A549 (cell line): ENCODE measurements around the gene SEMA6B. TPM values are rescaled to one million over a fixed set of nuclear protein-coding genes. Genes with fewer than 3 reads are reported as not detected.

Source experiments
- ATAC-seq, 2 experiments: fragments of 200-7000 bp in 1 of 2; fragments of >200 bp in 1 of 2; cut with Nextera tagmentation in 1 of 2; cut with Tn5 transposase in 1 of 2; 3 replicates each; pipeline versions ENCODE4 v1.8.0 to v1.9.1; 2018 to 2020; ENCODE audit warnings: mild to moderate bottlenecking in 1 of 2, moderate library complexity in 1 of 2
- CTCF ChIA-PET: fragments of 300-600 bp; sonication (Branson Sonifier 250); formaldehyde crosslinking; extraction: SDS; loops from one replicate; lab custom pipeline; 2021; ENCODE audit warnings: antibody characterized with exemption, inconsistent platforms; lab: Yijun Ruan, JAX
- POLR2A ChIA-PET: fragments of 350-600 bp; formaldehyde crosslinking; extraction: SDS; loops from one replicate; lab custom pipeline; 2021; ENCODE audit warnings: antibody characterized with exemption, inconsistent platforms; lab: Yijun Ruan, JAX
- DNase-seq, 2 experiments: peaks; one replicate each; pipeline versions ENCODE4 v3.0.0 to v3.0.0-alpha.2; 2011 to 2016; ENCODE audit warnings: low read depth in 1 of 2, low spot score in 1 of 2
- FAIRE-seq: peaks from 2 replicates; lab custom pipeline; 2011; peaks lifted over from hg19 to GRCh38; lab: Jason Lieb, UNC
- H3K27ac ChIP-seq, 2 experiments: fragments of >200 bp; sonication (Bioruptor Twin); formaldehyde crosslinking; 3 replicates each; pipeline ENCODE4 v1.5.1; 2016 to 2017
- H3K4me1 ChIP-seq: fragments of >200 bp; sonication (Bioruptor Twin); formaldehyde crosslinking; 3 replicates; pipeline ENCODE4 v1.6.1; 2016
- H3K4me2 ChIP-seq: fragments of >200 bp; sonication (Bioruptor Twin); formaldehyde crosslinking; 3 replicates; pipeline ENCODE4 v1.6.1; 2016
- H3K4me3 ChIP-seq: fragments of >200 bp; sonication (Bioruptor Twin); formaldehyde crosslinking; 3 replicates; pipeline ENCODE4 v1.5.1; 2016
- H3K9me3 ChIP-seq: fragments of >200 bp; sonication (Bioruptor Twin); formaldehyde crosslinking; 3 replicates; pipeline ENCODE4 v1.6.1; 2016
- ATOH8 ChIP-seq: fragments of 250-450 bp; sonication (Bioruptor Pico); IDR thresholded peaks from 2 replicates; pipeline ENCODE4 v1.5.0; 2020; ENCODE audit warnings: low read depth, mild to moderate bottlenecking, moderate library complexity
- CBX2 ChIP-seq: fragments of 200-600 bp; sonication (generic); IDR thresholded peaks from 2 replicates; pipeline ENCODE4 v1.6.1; 2016; ENCODE audit warnings: low read depth, mild to moderate bottlenecking, borderline replicate concordance
- CHD2 ChIP-seq: fragments of 150-350 bp; IDR thresholded peaks from 2 replicates; pipeline ENCODE4 v1.6.1; 2014; ENCODE audit warnings: low read length; ENCODE audit not compliant: partially characterized antibody
- CHD4 ChIP-seq: fragments of 200-600 bp; sonication (generic); IDR thresholded peaks from 2 replicates; pipeline ENCODE4 v1.6.1; 2016; ENCODE audit warnings: antibody characterized with exemption, mild to moderate bottlenecking, borderline replicate concordance
- EHMT2 ChIP-seq: fragments of 200-600 bp; sonication (generic); IDR thresholded peaks from 2 replicates; pipeline ENCODE4 v1.6.1; 2016; ENCODE audit warnings: antibody characterized with exemption, low read depth, mild to moderate bottlenecking, moderate library complexity
- EP300 ChIP-seq, 2 experiments: fragments of >200 bp; sonication (Bioruptor Twin); formaldehyde crosslinking; IDR thresholded peaks; 2 replicates in 1 of 2; 3 replicates in 1 of 2; pipeline ENCODE4 v1.6.1; 2016 to 2017
- FOXS1 ChIP-seq: fragments of 250-450 bp; sonication (Bioruptor Pico); IDR thresholded peaks from 2 replicates; pipeline ENCODE4 v1.5.0; 2020; ENCODE audit warnings: mild to moderate bottlenecking, moderate library complexity
- HDAC2 ChIP-seq: fragments of 200-600 bp; sonication (generic); IDR thresholded peaks from 2 replicates; pipeline ENCODE4 v1.6.1; 2016
- HES2 ChIP-seq: fragments of >200 bp; sonication (Bioruptor Twin); formaldehyde crosslinking; IDR thresholded peaks from 2 replicates; pipeline ENCODE4 v1.6.1; 2016
- HOXA7 ChIP-seq: fragments of 250-450 bp; sonication (Bioruptor Pico); IDR thresholded peaks from 2 replicates; pipeline ENCODE4 v1.5.0; 2020; ENCODE audit warnings: mild to moderate bottlenecking, moderate library complexity
- HOXB5 ChIP-seq: fragments of 250-450 bp; sonication (Bioruptor Pico); IDR thresholded peaks from 2 replicates; pipeline ENCODE4 v1.5.0; 2020; ENCODE audit warnings: mild to moderate bottlenecking, moderate library complexity
- JUN ChIP-seq, 2 experiments: fragments of >200 bp; sonication (Bioruptor Twin); formaldehyde crosslinking; IDR thresholded peaks; 2 replicates in 1 of 2; 3 replicates in 1 of 2; pipeline ENCODE4 v1.6.1; 2016 to 2017
- KDM1A ChIP-seq: fragments of 200-600 bp; sonication (generic); IDR thresholded peaks from 2 replicates; pipeline ENCODE4 v1.6.1; 2016; ENCODE audit warnings: low read depth, mild to moderate bottlenecking
- KDM5A ChIP-seq: fragments of 200-600 bp; sonication (generic); IDR thresholded peaks from 2 replicates; pipeline ENCODE4 v1.6.1; 2016; ENCODE audit warnings: antibody characterized with exemption, mild to moderate bottlenecking
- MAFK ChIP-seq: fragments of 450-650 bp; IDR thresholded peaks from 2 replicates; pipeline ENCODE4 v1.6.1; 2014; ENCODE audit not compliant: partially characterized antibody
- MAZ ChIP-seq: fragments of 150-350 bp; IDR thresholded peaks from 2 replicates; pipeline ENCODE4 v1.6.1; 2014; ENCODE audit warnings: antibody characterized with exemption, low read depth, low read length, borderline replicate concordance
- NPAS2 ChIP-seq: fragments of 250-450 bp; sonication (Bioruptor Pico); IDR thresholded peaks from 2 replicates; pipeline ENCODE4 v1.8.0; 2022; ENCODE audit warnings: mild to moderate bottlenecking, moderate library complexity, borderline replicate concordance
- NR3C1 ChIP-seq: fragments of >200 bp; sonication (Bioruptor Twin); formaldehyde crosslinking; IDR thresholded peaks from 3 replicates; pipeline ENCODE4 v1.6.1; 2017
- PBX3 ChIP-seq: IDR thresholded peaks from 2 replicates; pipeline ENCODE4 v1.6.1; 2012
- POLR2A ChIP-seq: IDR thresholded peaks from 2 replicates; pipeline ENCODE4 v1.6.1; 2012; ENCODE audit warnings: mild to moderate bottlenecking, low read length
- POLR2AphosphoS2 ChIP-seq: conservative IDR thresholded peaks from 2 replicates; pipeline ENCODE4 v1.6.1; 2012; ENCODE audit warnings: low read length, improper control_type of control experiment, inconsistent platforms
- RARB ChIP-seq: fragments of 250-450 bp; sonication (Bioruptor Pico); IDR thresholded peaks from 2 replicates; pipeline ENCODE4 v1.8.0; 2021; ENCODE audit warnings: mild to moderate bottlenecking, moderate library complexity
- RCOR1 ChIP-seq: fragments of 150-350 bp; IDR thresholded peaks from 2 replicates; pipeline ENCODE4 v1.6.1; 2014; ENCODE audit warnings: antibody characterized with exemption, low read length, low read depth
- RNF2 ChIP-seq: fragments of 200-600 bp; sonication (generic); IDR thresholded peaks from 2 replicates; pipeline ENCODE4 v1.6.1; 2016; ENCODE audit warnings: low read depth, mild to moderate bottlenecking, antibody characterized with exemption, moderate library complexity, borderline replicate concordance
- SMC3 ChIP-seq: fragments of >200 bp; sonication (Bioruptor Twin); formaldehyde crosslinking; IDR thresholded peaks from 3 replicates; pipeline ENCODE4 v1.6.1; 2018; ENCODE audit warnings: inconsistent platforms
- TFCP2L1 ChIP-seq: fragments of 250-450 bp; sonication (Bioruptor Pico); IDR thresholded peaks from 2 replicates; pipeline ENCODE4 v1.5.0; 2021; ENCODE audit warnings: mild to moderate bottlenecking
- USF2 ChIP-seq: fragments of 450-650 bp; IDR thresholded peaks from 2 replicates; pipeline ENCODE4 v1.6.1; 2014; ENCODE audit warnings: antibody characterized with exemption
- WGBS: methylation state at CpG from one replicate; pipeline ENCODE4 v1.1.6; 2017; ENCODE audit errors: missing lambda C conversion rate; 5-methylcytosine and 5-hydroxymethylcytosine counted together
- polyA plus RNA-seq, 4 experiments: library from polyadenylated mRNA; depleted of rRNA in 3 of 4; stranded (reverse); fragments of >200 nt; fragmentation: RNase III in 1 of 4; extraction: RNeasy Plus Mini Kit Qiagen cat#74134 plus additional on column Dnase treatment in 1 of 4; gene quantifications; 2 replicates in 3 of 4; 3 replicates in 1 of 4; pipeline ENCODE4 v1.2.3, GENCODE V29; 2011 to 2017

The SEMA6B gene
- polyA plus RNA-seq, 2 of the 4 experiments (the other 2 are of a cell fraction) = 5.7 to 9.0 TPM

- no peak for FAIRE-seq
- no peak overlapping the region for H3K4me3 ChIP-seq
- TF ChIP-seq JUN (IDR thresholded peaks at IDR 0.05) = no peak
- no peak for TF ChIP-seq RARB
- no peak for TF ChIP-seq FOXS1 (CRISPR knock-in tag)
- no peak for TF ChIP-seq MAZ
- TF ChIP-seq KDM5A = no peak
- TF ChIP-seq SMC3 = no peak
- no peak for TF ChIP-seq POLR2A
- TF ChIP-seq NPAS2 = no peak
- no peak for TF ChIP-seq RNF2
- no peak for TF ChIP-seq HOXA7 (CRISPR knock-in tag)
- TF ChIP-seq KDM1A = no peak
- H3K27ac ChIP-seq = no peak overlapping the region
- POLR2A ChIA-PET = no interaction called here
- no peak overlapping the region for H3K4me2 ChIP-seq
- no peak for ATAC-seq
- no peak for DNase-seq
- CTCF ChIA-PET = interaction anchor here (1.0 to 3.8 kb wide), 7 partner anchors 16 to 236 kb away, joined by 3 to 18 read pairs (median 4); partner anchors contain the start of gene FEM1A
- H3K9me3 ChIP-seq = no peaks in the 10 kb centered on the region
- WGBS = 95% methylated on average over 1 of the region's 7 CpGs
- H3K4me1 ChIP-seq = peaks cover 13% of the 10 kb centered on the region
These were observed 4.8 kb downstream of the SEMA6B start for GRCh38 chr19:4554717-4555116.

GRCh38 chr19:4553775-4554174 is 5.7 kb downstream of the SEMA6B start:
- Histone ChIP-seq H3K4me2 (no peak overlapping the region), H3K9me3 (no peaks in the 10 kb centered on the region), H3K4me1 (peaks cover 13% of the 10 kb centered on the region)
- 92% methylated on average over 3 of the region's 3 CpGs for WGBS
- CTCF ChIA-PET = no interaction called here
- ATAC-seq = no peak
- TF ChIP-seq PBX3 = no peak
- TF ChIP-seq POLR2AphosphoS2 = no peak
- TF ChIP-seq EP300 (IDR thresholded peaks at IDR 0.05) = no peak
- no peak for TF ChIP-seq SMC3
- no peak for TF ChIP-seq CHD4
- no peak for TF ChIP-seq NR3C1
- TF ChIP-seq HES2 = no peak
- TF ChIP-seq HDAC2 = no peak
- TF ChIP-seq, all 56 proteins: peak for 0
- H3K27ac ChIP-seq = no peak overlapping the region
- no peak overlapping the region for H3K4me3 ChIP-seq
- DNase-seq (no peak), FAIRE-seq (no peak)
- POLR2A ChIA-PET = no interaction called here

- DNase-seq = no peak
- no peak for FAIRE-seq
- TF ChIP-seq ATOH8 (no peak), USF2 (no peak), MAZ (no peak), CHD2 (no peak), NR3C1 (no peak), RCOR1 (no peak), POLR2A (no peak), TFCP2L1 (CRISPR knock-in tag) (no peak), CBX2 (no peak), CHD4 (no peak), HOXA7 (CRISPR knock-in tag) (no peak), RNF2 (no peak), MAFK (no peak), EHMT2 (no peak), HOXB5 (CRISPR knock-in tag) (no peak)
- ATAC-seq = no peak
- POLR2A ChIA-PET = no interaction called here
- H3K4me3 ChIP-seq = no peak overlapping the region
- peaks cover 12% of the 10 kb centered on the region for H3K4me1 ChIP-seq
- no peak overlapping the region for H3K27ac ChIP-seq
- no peaks in the 10 kb centered on the region for H3K9me3 ChIP-seq
- H3K4me2 ChIP-seq = no peak overlapping the region
- CTCF ChIA-PET = interaction anchor here (2.1 kb wide), 1 partner anchor 29 kb away, joined by 5 read pairs; no protein-coding TSS in a partner anchor
These were observed 6.3 kb downstream of the SEMA6B start for GRCh38 chr19:4553092-4553695.
